Neural progenitor cell (in vitro differentiated cells): Measurements from ENCODE around the gene VWA5B1.

Experiments used
- EZH2 ChIP-seq: fragments of 200-600 bp; sonication (generic); IDR thresholded peaks from 2 replicates; pipeline ENCODE4 v1.6.1; 2017; ENCODE audit warnings: antibody characterized with exemption, mild to moderate bottlenecking, moderate library complexity
- TF ChIP-seq, protein P1 (sequence below): fragments of 200-600 bp; sonication (generic); IDR thresholded peaks from 2 replicates; pipeline ENCODE4 v1.5.1; 2017; ENCODE audit warnings: antibody characterized with exemption, mild to moderate bottlenecking

GRCh38 chr1:20395255-20395654, 104.6 kb downstream of the VWA5B1 start:
- TF ChIP-seq, protein P1, sequence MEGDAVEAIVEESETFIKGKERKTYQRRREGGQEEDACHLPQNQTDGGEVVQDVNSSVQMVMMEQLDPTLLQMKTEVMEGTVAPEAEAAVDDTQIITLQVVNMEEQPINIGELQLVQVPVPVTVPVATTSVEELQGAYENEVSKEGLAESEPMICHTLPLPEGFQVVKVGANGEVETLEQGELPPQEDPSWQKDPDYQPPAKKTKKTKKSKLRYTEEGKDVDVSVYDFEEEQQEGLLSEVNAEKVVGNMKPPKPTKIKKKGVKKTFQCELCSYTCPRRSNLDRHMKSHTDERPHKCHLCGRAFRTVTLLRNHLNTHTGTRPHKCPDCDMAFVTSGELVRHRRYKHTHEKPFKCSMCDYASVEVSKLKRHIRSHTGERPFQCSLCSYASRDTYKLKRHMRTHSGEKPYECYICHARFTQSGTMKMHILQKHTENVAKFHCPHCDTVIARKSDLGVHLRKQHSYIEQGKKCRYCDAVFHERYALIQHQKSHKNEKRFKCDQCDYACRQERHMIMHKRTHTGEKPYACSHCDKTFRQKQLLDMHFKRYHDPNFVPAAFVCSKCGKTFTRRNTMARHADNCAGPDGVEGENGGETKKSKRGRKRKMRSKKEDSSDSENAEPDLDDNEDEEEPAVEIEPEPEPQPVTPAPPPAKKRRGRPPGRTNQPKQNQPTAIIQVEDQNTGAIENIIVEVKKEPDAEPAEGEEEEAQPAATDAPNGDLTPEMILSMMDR, result no peak
- no peak for TF ChIP-seq EZH2
